ENCODE data around the gene KL.

KL gene

DNA sequence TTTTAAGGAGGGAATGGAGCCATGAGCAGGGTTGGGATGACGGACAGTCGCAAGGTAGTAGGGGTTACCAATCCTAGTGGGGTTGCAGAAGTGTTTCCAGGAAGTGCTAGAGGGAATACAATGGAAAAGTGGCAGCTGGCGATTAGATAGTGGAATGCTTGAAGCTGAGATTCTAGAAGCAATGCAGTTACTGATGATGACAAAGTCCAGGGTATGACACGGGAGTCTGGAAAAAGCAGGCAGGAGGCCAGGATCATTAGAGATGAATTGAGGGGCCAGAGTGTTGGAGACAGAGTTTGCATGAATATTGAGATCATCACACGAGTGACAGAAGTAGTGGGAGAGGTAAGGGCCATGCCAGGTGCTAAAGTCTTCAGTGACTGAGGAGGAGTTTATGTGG, 17.3 kb upstream of the KL start:
- in situ Hi-C loops (cut with HindIII; ENCODE audit: low pct_ligation_motif_present, low pct_unique_long_range_greater_than_20kb, low sequenced_read_pairs), result no loop called here
- no peak for DNase-seq

DNA sequence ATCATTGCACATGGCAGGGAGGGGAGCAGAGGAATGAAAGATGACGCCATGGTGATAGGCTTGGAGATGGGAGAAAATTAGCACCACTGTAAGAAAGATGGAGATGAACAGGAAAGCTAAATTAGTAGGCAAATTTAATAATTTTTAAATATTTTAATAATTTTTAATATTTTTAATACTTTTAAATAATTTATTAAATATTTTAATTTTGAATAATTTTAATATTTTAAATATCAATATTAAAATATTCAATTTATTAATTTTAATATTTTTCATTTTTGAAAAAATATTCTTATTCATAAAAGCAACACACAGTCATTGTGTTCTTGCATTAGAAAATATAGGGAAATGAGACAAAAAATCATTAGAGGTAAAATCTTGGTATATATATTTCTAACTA, 15.9 kb upstream of the KL start:
- DNase-seq, result no peak
- in situ Hi-C loops (cut with HindIII; ENCODE audit: low pct_ligation_motif_present, low pct_unique_long_range_greater_than_20kb, low sequenced_read_pairs), result no loop called here

GRCh38 chr13:33003458-33004019, 12.7 kb upstream of the KL start:
- no peak for DNase-seq

GRCh38 chr13:33004511-33004910, 11.7 kb upstream of the KL start:
- in situ Hi-C loops (cut with HindIII; ENCODE audit: low pct_ligation_motif_present, low pct_unique_long_range_greater_than_20kb, low sequenced_read_pairs), result no loop called here
- no peak for DNase-seq

More at GRCh38 chr13:33003458-33004019, 12.7 kb upstream of the KL start:
- in situ Hi-C loops (cut with HindIII; ENCODE audit: low pct_ligation_motif_present, low pct_unique_long_range_greater_than_20kb, low sequenced_read_pairs), result no loop called here

DNA sequence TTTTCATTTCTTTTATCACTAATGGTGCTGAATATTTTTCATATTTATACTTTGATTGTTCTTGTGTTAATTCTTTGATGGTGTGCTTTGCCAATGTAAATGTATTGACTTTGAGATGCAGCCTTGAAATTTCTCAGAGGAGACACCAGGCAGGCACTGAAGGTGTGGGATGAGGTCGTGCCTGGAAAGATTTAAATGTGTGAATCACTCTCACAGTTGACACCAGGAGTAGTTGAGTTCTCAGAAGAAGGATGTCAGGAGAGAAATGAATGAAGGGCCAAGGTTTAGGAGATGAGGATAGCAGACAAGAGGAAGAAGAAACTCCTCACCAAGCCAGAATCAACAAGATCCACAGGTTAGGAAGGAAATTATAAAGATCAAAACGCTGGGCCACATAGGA, 10.1 kb upstream of the KL start:
- no peak for DNase-seq
- in situ Hi-C loops (cut with HindIII; ENCODE audit: low pct_ligation_motif_present, low pct_unique_long_range_greater_than_20kb, low sequenced_read_pairs), result no loop called here

- in situ Hi-C loops (cut with HindIII; ENCODE audit: low pct_ligation_motif_present, low pct_unique_long_range_greater_than_20kb, low sequenced_read_pairs), result no loop called here
Measured at GRCh38 chr13:33006638-33007037, 9.6 kb upstream of the KL start.

DNA sequence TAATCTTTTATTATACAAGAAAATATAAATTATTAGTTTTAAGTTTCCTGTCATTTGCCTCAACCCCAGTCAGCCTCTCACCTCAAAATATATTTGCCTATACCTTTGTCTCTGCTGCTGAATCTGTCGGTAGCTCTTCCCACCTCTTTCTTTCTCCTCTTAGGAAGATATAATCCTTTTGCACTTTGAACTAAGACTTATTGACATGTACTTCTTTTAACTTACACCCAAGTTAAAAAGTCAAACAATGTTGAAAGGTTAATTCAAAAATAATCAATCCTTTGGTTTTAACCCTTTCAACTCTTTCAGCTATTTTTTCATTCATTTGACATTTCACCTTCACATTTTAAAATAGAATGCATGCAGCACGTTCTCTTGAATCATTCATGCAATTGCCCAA, 9.0 kb upstream of the KL start:
- in situ Hi-C loops (cut with HindIII; ENCODE audit: low pct_ligation_motif_present, low pct_unique_long_range_greater_than_20kb, low sequenced_read_pairs), result no loop called here
- DNase-seq, result no peak

More at GRCh38 chr13:33006638-33007037, 9.6 kb upstream of the KL start:
- DNase-seq, result no peak

DNA sequence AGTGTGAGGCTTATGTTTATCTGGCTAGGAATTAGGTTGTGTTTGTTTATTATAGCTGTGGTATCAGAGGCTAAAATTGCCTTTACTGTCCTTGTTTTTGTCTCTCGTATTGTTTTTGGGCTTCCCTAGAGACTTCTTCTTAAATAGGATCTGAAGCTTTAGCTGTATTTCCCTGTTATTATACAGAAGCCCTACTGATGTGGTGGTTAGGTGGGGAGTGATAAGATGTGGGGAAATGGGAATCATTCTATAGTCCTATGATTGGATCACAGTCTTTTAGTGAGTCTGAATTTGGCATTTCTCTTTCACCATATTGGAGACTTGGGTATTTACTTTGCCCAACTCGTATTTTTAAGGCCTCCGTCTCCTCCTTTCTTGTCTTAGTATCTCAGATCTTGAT, 8.3 kb upstream of the KL start:
- in situ Hi-C loops (cut with HindIII; ENCODE audit: low pct_ligation_motif_present, low pct_unique_long_range_greater_than_20kb, low sequenced_read_pairs), result no loop called here
- no peak for DNase-seq

DNA sequence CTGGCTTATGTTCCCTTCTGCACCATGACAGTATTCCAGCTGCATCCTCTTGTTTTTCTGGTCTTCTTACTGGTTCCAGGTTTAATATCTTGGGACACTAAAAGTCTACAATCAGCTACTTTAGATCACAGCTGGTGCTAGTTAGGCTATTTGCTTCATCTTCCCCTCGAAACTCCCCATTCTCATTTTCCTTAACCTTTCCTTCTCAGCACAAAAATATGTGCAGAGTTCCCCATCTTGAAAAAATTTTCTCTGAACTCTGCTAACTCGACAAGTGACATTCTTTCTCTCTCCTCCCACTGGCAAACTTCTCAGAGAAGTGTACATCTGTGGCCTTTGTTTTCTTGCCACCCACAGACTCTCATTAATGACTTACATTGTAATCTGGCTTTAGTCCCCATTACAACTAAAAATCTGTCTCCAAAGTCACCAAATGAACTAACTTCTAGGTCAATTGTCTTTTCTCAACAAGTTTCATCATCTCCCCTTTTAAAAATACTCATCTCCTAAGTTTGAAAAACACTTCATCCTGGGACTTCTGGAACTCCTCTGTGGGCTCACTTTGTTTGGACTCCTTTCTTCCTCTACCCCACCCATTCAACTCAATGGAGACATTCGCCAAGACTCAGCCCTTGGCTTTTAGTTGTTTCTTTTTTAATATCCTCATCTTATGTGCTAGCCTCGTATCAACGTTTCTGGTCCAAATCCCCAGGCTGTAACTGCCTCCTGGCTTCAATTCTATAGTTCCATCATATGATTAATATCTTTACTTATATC, 7.1 kb upstream of the KL start:
- in situ Hi-C loops (cut with HindIII; ENCODE audit: low pct_ligation_motif_present, low pct_unique_long_range_greater_than_20kb, low sequenced_read_pairs), result no loop called here
- DNase-seq, result no peak

DNA sequence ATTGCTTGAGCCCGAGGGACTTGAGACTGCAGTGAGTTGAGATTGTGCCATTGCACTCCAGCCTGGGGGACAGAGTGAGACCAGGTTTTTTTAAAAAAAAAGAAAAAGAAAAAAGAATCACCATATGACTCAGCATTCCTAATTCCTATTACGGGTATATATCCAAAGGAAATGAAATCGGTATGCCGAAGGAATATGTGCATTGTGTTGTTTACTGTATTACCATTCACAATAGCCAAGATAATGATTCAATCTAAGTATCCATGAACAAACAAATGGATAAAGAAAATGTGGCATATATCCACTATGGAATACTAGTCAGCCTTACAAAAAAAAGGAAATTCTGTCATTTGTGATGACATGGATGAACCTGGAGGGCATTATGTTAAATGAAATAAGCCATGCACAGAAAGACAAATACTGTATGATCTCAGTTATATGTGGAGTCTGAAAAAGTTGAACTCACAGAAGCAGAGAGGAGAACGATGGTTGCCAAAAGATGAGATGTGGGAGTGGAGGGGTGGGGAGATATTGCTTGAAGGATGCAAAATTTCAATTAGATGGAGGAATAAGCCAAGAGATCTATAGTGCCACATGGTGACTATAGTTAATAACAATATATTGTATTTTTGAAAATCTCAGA, 4.3 kb upstream of the KL start:
- in situ Hi-C loops (cut with HindIII; ENCODE audit: low pct_ligation_motif_present, low pct_unique_long_range_greater_than_20kb, low sequenced_read_pairs), result no loop called here
- DNase-seq, result no peak

- no peak for DNase-seq
- in situ Hi-C loops (cut with HindIII; ENCODE audit: low pct_ligation_motif_present, low pct_unique_long_range_greater_than_20kb, low sequenced_read_pairs), result no loop called here
Measured at GRCh38 chr13:33014291-33014690, 1.9 kb upstream of the KL start.

GRCh38 chr13:33015241-33015668, 968 bp upstream of the KL start:
- in situ Hi-C loops (cut with HindIII; ENCODE audit: low pct_ligation_motif_present, low pct_unique_long_range_greater_than_20kb, low sequenced_read_pairs), result no loop called here
- no peak for DNase-seq

GRCh38 chr13:33015791-33016323, 366 bp upstream of the KL start:
- in situ Hi-C loops (cut with HindIII; ENCODE audit: low pct_ligation_motif_present, low pct_unique_long_range_greater_than_20kb, low sequenced_read_pairs), result no loop called here
- DNase-seq, result peak; percentile 32

GRCh38 chr13:33017323-33017929, 1.2 kb downstream of the KL start:
- in situ Hi-C loops (cut with HindIII; ENCODE audit: low pct_ligation_motif_present, low pct_unique_long_range_greater_than_20kb, low sequenced_read_pairs), result no loop called here
- DNase-seq, result peak; percentile 85

DNA sequence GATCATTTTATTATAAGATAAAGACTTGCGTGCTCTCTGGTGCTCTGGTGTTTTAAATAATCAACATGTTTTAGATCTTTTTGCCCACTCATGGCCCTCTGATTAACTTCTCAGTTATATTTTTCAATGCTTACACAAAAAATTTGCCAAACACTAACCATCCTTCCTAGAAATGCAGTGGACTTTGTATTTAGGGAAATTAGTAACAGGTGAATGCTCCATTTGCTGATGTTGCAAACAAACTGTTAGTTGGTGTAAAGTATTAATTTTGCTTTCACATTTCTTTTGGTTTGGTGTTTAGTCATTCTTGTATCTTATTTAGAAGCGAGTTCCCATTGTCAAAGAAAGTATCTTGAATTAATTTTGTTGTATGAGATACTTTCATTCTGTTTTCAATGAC, 2.7 kb downstream of the KL start:
- DNase-seq, result no peak
- in situ Hi-C loops (cut with HindIII; ENCODE audit: low pct_ligation_motif_present, low pct_unique_long_range_greater_than_20kb, low sequenced_read_pairs), result no loop called here

GRCh38 chr13:33022986-33023385, 6.8 kb downstream of the KL start:
- in situ Hi-C loops (cut with HindIII; ENCODE audit: low pct_ligation_motif_present, low pct_unique_long_range_greater_than_20kb, low sequenced_read_pairs), result no loop called here
- DNase-seq, result no peak

DNA sequence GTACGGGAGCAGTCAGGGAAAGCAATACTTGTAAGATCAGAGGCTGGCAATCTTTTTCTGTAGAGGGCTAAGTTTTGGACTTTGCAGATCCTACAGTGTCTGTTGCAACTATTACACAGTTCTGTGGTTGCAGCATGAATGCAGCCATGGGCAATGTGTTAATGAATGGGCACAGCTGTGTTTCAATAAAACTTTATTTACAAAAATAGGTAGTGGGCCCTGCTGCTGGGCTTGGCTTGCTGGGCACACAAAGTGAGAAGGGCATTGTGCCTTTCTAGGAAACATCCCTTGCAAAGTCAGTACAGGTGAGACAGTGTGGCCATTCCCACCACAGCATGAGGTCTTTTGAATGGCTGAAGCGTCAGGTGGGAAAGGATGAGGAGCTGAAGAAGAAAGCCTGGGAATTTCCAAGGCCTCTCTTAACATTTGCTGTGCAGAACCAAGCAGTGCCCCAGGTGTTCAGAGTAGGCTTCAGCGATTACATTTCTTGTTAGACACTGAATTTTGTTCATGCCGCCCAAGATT, 9.1 kb downstream of the KL start:
- in situ Hi-C loops (cut with HindIII; ENCODE audit: low pct_ligation_motif_present, low pct_unique_long_range_greater_than_20kb, low sequenced_read_pairs), result no loop called here
- DNase-seq, result no peak

DNA sequence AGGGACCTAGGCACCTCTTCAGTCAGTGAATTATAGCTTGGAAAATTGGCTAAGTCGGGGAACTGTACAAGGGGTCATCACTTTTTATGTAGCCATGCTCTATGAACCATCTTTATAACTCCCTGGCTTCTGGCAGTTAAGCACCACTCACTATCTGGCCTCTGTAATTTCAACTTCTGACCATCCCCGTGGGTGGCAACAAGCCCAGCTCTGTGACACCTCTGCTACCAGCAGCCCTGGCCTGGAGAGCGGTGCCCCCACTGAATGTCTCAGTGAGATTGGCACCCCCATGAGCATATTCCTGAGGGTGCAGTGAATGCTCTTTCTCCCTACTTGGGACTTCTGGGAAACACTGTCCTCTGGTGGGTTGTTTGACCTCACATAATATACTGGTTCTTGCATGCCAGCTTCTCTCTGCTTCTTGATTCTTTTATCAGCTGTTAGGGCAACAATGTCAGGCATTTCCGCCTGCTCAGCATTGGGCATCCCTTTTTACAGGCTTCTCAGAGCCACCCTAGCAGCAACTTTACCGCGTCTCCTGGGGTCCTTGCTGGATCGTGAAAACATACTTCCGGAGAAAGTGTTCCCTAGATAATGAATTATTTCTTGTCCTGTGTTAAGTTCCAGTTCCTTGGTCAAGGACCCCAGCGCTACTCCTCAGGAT, 10.4 kb downstream of the KL start:
- DNase-seq, result no peak
- in situ Hi-C loops (cut with HindIII; ENCODE audit: low pct_ligation_motif_present, low pct_unique_long_range_greater_than_20kb, low sequenced_read_pairs), result no loop called here

- DNase-seq, result no peak
Measured at GRCh38 chr13:33028620-33029019, 12.4 kb downstream of the KL start.

More at GRCh38 chr13:33028620-33029019, 12.4 kb downstream of the KL start:
- in situ Hi-C loops (cut with HindIII; ENCODE audit: low pct_ligation_motif_present, low pct_unique_long_range_greater_than_20kb, low sequenced_read_pairs), result no loop called here

Measured in ACHN (cell line).